GM23248 (cell line): ENCODE measurements around the gene COASY.

Experiments used
- EZH2 ChIP-seq: fragments of 200-600 bp; sonication (generic); IDR thresholded peaks from 2 replicates; pipeline ENCODE4 v1.6.1; 2018; ENCODE audit warnings: antibody characterized with exemption, mild to moderate bottlenecking; ENCODE audit not compliant: insufficient read depth, poor library complexity, severe bottlenecking
- EZH2phosphoT487 ChIP-seq: fragments of 200-600 bp; sonication (generic); IDR thresholded peaks from 2 replicates; pipeline ENCODE4 v1.6.1; 2018; ENCODE audit warnings: antibody characterized with exemption, moderate library complexity, mild to moderate bottlenecking, low read depth; ENCODE audit not compliant: insufficient read depth

DNA sequence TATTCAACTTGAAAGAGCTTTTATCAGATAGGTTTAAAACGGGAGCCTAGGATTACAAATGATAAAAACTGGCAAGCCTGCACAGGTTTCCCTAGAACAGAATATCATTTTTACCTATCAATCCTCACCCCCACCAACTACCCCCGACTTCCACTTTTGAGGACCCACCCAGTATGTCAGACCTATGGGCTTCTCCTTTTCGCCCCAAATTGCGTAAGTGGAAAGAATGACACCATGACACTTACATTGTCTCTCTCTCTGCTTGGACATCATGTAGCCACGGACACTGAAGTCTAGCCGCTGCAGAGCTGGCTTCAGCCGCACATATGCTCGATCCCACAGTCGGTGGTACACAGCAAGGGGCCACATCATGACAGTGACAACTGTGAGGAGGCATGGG lies 22.9 kb downstream of the COASY start:
- TF ChIP-seq EZH2phosphoT487, result no peak
- TF ChIP-seq EZH2, result no peak
